ENCODE results near the gene C8A.

- TF ChIP-seq CTCF (conservative IDR thresholded peaks at IDR 0.05 in 1 of 2, IDR thresholded peaks at IDR 0.05 in 1 of 2; ENCODE audit: low read depth in 1 of 2, low read length in 2 of 2), result no peak
- TF ChIP-seq EZH2 (IDR thresholded peaks at IDR 0.05; ENCODE audit: low read length, missing control alignments), result no peak
These were observed 23.4 kb downstream of the C8A start for GRCh38 chr1:56877973-56878372.

All from fibroblast of lung (primary cell).